Neural cell (in vitro differentiated cells): Measurements from ENCODE around the gene KRT80. TPM values are rescaled to one million over a fixed set of nuclear protein-coding genes. Genes with fewer than 3 reads are reported as not detected.

ENCODE experiments used
- H2AFZ ChIP-seq: fragments of 200-600, 300-800 bp; sonication (generic), shearing (Covaris generic); 2 replicates; pipeline ENCODE4 v1.6.0; 2014; ENCODE audit warnings: low read depth, mild to moderate bottlenecking, antibody characterized with exemption, low read length, moderate library complexity
- H3F3A ChIP-seq: fragments of 200-600 bp; shearing (Covaris generic); 2 replicates; pipeline ENCODE4 v1.6.1; 2016; ENCODE audit warnings: mild to moderate bottlenecking, moderate library complexity, mixed read lengths, antibody characterized with exemption, low read length; ENCODE audit not compliant: insufficient read depth, poor library complexity, severe bottlenecking
- H3K27ac ChIP-seq: fragments of 200-600, 300-800 bp; sonication (generic), shearing (Covaris generic); 2 replicates; pipeline ENCODE4 v1.5.1; 2014; ENCODE audit warnings: mild to moderate bottlenecking, low read length, moderate library complexity
- H3K27me3 ChIP-seq: fragments of 300-800, 200-600 bp; sonication (generic), shearing (Covaris generic); 2 replicates; pipeline ENCODE4 v1.6.0; 2014; ENCODE audit warnings: mild to moderate bottlenecking, low read depth, low read length, moderate library complexity; ENCODE audit not compliant: insufficient read depth
- H3K36me3 ChIP-seq: fragments of 300-800, 200-600 bp; sonication (generic), shearing (Covaris generic); 2 replicates; pipeline ENCODE4 v1.5.1; 2014; ENCODE audit warnings: mild to moderate bottlenecking, antibody characterized with exemption, low read length, moderate library complexity; ENCODE audit not compliant: insufficient read depth
- H3K4me2 ChIP-seq: fragments of 300-800, 200-600 bp; sonication (generic), shearing (Covaris generic); 2 replicates; pipeline ENCODE4 v1.6.0; 2014; ENCODE audit warnings: mild to moderate bottlenecking, low read length
- H3K4me3 ChIP-seq: fragments of 300-800, 200-600 bp; sonication (generic), shearing (Covaris generic); 2 replicates; pipeline ENCODE4 v1.5.1; 2014; ENCODE audit warnings: mild to moderate bottlenecking, low read length, moderate library complexity
- H3K79me2 ChIP-seq: fragments of 200-600 bp; shearing (Covaris generic); replicated peaks from 2 replicates; pipeline ENCODE4 v1.6.0; 2014; ENCODE audit warnings: mild to moderate bottlenecking, low read length, moderate library complexity; ENCODE audit not compliant: insufficient read depth
- H3K9ac ChIP-seq: fragments of 300-800, 200-600 bp; sonication (generic), shearing (Covaris generic); 2 replicates; pipeline ENCODE4 v1.6.1; 2016; ENCODE audit warnings: mild to moderate bottlenecking, low read length, mixed read lengths
- H3K9me2 ChIP-seq: fragments of 200-600 bp; shearing (Covaris generic); 2 replicates; pipeline ENCODE4 v1.6.1; 2016; ENCODE audit warnings: mild to moderate bottlenecking, low read length, mixed read lengths; ENCODE audit not compliant: insufficient read depth
- H3K9me3 ChIP-seq: fragments of 200-600, 300-800 bp; sonication (generic), shearing (Covaris generic); 2 replicates; pipeline ENCODE4 v1.6.1; 2016; ENCODE audit warnings: mild to moderate bottlenecking, mixed run types, low read length, moderate library complexity, mixed read lengths
- H4K20me1 ChIP-seq: fragments of 200-600 bp; shearing (Covaris generic); 2 replicates; pipeline ENCODE4 v1.6.1; 2016; ENCODE audit warnings: mild to moderate bottlenecking, mixed run types; ENCODE audit not compliant: insufficient read depth
- EP300 ChIP-seq: fragments of 450-650 bp; conservative IDR thresholded peaks from 2 replicates; pipeline ENCODE4 v1.6.1; 2014; ENCODE audit warnings: antibody characterized with exemption, mild to moderate bottlenecking, moderate library complexity; ENCODE audit not compliant: poor library complexity, severe bottlenecking
- EZH2 ChIP-seq: fragments of 200-600, 300-800 bp; shearing (Covaris generic), sonication (generic); IDR thresholded peaks from 2 replicates; pipeline ENCODE4 v1.6.1; 2014; ENCODE audit warnings: antibody characterized with exemption, low read length, borderline replicate concordance, mild to moderate bottlenecking; ENCODE audit not compliant: insufficient read depth, poor library complexity, severe bottlenecking
- MXI1 ChIP-seq: fragments of 450-650 bp; conservative IDR thresholded peaks from 2 replicates; pipeline ENCODE4 v1.6.1; 2014; ENCODE audit warnings: antibody characterized with exemption, mild to moderate bottlenecking; ENCODE audit not compliant: poor library complexity, severe bottlenecking
- POLR2AphosphoS5 ChIP-seq: IDR thresholded peaks from 2 replicates; pipeline ENCODE4 v1.6.1; 2012
- RAD21 ChIP-seq: fragments of 450-650 bp; conservative IDR thresholded peaks from 2 replicates; pipeline ENCODE4 v1.6.1; 2014; ENCODE audit warnings: antibody characterized with exemption, mild to moderate bottlenecking, moderate library complexity
- SMC3 ChIP-seq: fragments of 450-650 bp; conservative IDR thresholded peaks from 2 replicates; pipeline ENCODE4 v1.6.1; 2014; ENCODE audit warnings: antibody characterized with exemption, mild to moderate bottlenecking, moderate library complexity; ENCODE audit not compliant: poor library complexity
- TAF1 ChIP-seq: IDR thresholded peaks from 2 replicates; pipeline ENCODE4 v1.6.1; 2012; ENCODE audit warnings: low read depth
- polyA plus RNA-seq: library from polyadenylated mRNA; depleted of rRNA; stranded (reverse); fragments of >200 nt; gene quantifications from 2 replicates; pipeline ENCODE4 v1.2.3, GENCODE V29; 2014
- TF ChIP-seq, protein P1 (sequence below): fragments of 450-650 bp; IDR thresholded peaks from 2 replicates; pipeline ENCODE4 v1.5.1; 2014; ENCODE audit warnings: antibody characterized with exemption, mild to moderate bottlenecking, moderate library complexity; ENCODE audit not compliant: poor library complexity, severe bottlenecking
- TF ChIP-seq, protein P2 (sequence below): IDR thresholded peaks from 2 replicates; pipeline ENCODE4 v1.6.1; 2012; ENCODE audit warnings: borderline replicate concordance

The KRT80 gene
- polyA plus RNA-seq, 1 donor from 2014 or later = not detected

DNA sequence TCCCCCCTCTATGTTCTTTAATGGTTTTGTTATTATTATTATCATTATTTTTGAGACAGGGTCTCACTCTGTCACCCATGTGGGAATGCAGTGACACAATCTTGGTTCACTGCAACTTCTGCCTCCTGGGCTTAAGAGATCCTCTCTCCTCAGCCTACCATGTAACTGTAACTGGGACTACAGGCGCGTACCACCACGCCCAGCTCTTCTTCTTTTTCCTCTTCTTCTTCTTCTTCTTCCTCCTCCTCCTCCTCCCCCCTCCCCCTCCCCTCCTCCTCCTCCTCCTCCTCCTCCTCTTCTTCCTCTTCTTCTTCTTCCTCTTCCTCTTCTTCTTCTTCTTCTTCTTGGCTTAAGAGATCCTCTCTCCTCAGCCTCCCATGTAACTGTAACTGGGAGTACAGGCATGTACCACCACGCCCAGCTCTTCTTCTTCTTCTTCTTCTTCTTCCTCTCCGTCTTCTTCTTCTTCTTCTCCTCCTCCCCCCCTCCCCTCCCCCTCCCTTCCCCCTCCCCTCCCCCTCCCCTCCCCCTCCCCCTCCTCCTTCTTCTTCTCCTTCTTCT, 35.9 kb upstream of the KRT80 start:
- Histone ChIP-seq H2AFZ (no peak overlapping the region), H3K9ac (no peak overlapping the region), H3K4me3 (no peak overlapping the region), H3F3A (no peaks in the 10 kb centered on the region), H3K79me2 (no peaks in the 10 kb centered on the region), H3K4me2 (no peak overlapping the region), H3K36me3 (no peaks in the 10 kb centered on the region), H3K27me3 (peaks cover 16% of the 10 kb centered on the region), H4K20me1 (no peaks in the 10 kb centered on the region), H3K27ac (no peak overlapping the region), H3K9me2 (no peaks in the 10 kb centered on the region), H3K9me3 (no peaks in the 10 kb centered on the region)
- TF ChIP-seq MXI1 (no peak), EP300 (no peak), SMC3 (no peak), TAF1 (no peak), EZH2 (no peak), POLR2AphosphoS5 (no peak), RAD21 (no peak)
- TF ChIP-seq, protein P1, sequence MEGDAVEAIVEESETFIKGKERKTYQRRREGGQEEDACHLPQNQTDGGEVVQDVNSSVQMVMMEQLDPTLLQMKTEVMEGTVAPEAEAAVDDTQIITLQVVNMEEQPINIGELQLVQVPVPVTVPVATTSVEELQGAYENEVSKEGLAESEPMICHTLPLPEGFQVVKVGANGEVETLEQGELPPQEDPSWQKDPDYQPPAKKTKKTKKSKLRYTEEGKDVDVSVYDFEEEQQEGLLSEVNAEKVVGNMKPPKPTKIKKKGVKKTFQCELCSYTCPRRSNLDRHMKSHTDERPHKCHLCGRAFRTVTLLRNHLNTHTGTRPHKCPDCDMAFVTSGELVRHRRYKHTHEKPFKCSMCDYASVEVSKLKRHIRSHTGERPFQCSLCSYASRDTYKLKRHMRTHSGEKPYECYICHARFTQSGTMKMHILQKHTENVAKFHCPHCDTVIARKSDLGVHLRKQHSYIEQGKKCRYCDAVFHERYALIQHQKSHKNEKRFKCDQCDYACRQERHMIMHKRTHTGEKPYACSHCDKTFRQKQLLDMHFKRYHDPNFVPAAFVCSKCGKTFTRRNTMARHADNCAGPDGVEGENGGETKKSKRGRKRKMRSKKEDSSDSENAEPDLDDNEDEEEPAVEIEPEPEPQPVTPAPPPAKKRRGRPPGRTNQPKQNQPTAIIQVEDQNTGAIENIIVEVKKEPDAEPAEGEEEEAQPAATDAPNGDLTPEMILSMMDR = no peak
- TF ChIP-seq, protein P2, sequence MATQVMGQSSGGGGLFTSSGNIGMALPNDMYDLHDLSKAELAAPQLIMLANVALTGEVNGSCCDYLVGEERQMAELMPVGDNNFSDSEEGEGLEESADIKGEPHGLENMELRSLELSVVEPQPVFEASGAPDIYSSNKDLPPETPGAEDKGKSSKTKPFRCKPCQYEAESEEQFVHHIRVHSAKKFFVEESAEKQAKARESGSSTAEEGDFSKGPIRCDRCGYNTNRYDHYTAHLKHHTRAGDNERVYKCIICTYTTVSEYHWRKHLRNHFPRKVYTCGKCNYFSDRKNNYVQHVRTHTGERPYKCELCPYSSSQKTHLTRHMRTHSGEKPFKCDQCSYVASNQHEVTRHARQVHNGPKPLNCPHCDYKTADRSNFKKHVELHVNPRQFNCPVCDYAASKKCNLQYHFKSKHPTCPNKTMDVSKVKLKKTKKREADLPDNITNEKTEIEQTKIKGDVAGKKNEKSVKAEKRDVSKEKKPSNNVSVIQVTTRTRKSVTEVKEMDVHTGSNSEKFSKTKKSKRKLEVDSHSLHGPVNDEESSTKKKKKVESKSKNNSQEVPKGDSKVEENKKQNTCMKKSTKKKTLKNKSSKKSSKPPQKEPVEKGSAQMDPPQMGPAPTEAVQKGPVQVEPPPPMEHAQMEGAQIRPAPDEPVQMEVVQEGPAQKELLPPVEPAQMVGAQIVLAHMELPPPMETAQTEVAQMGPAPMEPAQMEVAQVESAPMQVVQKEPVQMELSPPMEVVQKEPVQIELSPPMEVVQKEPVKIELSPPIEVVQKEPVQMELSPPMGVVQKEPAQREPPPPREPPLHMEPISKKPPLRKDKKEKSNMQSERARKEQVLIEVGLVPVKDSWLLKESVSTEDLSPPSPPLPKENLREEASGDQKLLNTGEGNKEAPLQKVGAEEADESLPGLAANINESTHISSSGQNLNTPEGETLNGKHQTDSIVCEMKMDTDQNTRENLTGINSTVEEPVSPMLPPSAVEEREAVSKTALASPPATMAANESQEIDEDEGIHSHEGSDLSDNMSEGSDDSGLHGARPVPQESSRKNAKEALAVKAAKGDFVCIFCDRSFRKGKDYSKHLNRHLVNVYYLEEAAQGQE = no peak

DNA sequence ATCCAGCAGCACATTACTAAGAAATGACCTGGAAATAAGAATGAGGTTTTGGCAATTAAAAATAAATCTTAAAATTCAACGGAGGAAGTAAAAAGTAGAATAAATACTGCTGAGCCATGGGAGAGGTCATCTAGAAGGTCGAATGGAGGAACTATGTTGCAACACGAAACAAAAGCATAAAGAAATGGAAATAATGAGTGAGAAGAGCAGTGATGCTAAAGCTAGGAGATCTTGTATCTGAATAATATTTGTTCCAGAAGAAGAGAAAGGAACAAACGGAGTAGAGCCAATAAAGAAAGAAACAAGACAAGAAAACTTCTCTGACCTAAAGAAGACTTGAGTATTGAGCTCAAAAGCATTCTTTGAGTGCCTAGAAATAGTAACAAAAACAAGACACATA, 34.6 kb upstream of the KRT80 start:
- H3K9me3 ChIP-seq = no peaks in the 10 kb centered on the region
- TF ChIP-seq MXI1 (no peak), EP300 (no peak), POLR2AphosphoS5 (no peak), TAF1 (no peak), SMC3 (no peak), RAD21 (no peak), EZH2 (no peak)
- TF ChIP-seq, protein P2 = no peak
- TF ChIP-seq, protein P1 = no peak
- no peak overlapping the region for H3K4me2 ChIP-seq
- no peaks in the 10 kb centered on the region for H3K36me3 ChIP-seq
- H2AFZ ChIP-seq = no peak overlapping the region
- H4K20me1 ChIP-seq = no peaks in the 10 kb centered on the region
- H3K9ac ChIP-seq = no peak overlapping the region
- H3K4me3 ChIP-seq = no peak overlapping the region
- H3F3A ChIP-seq = no peaks in the 10 kb centered on the region
- peaks cover 3% of the 10 kb centered on the region for H3K27me3 ChIP-seq
- H3K27ac ChIP-seq = no peak overlapping the region
- no peaks in the 10 kb centered on the region for H3K79me2 ChIP-seq
- H3K9me2 ChIP-seq = no peaks in the 10 kb centered on the region
